Gastrocnemius medialis (tissue), 4 donors: ENCODE data around the gene NGEF. TPM values are rescaled to one million over a fixed set of nuclear protein-coding genes. Genes with fewer than 3 reads are reported as not detected.

ENCODE experiments used
- ATAC-seq, 2 donors: fragments of 150-250 bp; one replicate each; pipeline ENCODE4 v1.9.1; 2016
- DNase-seq, 2 donors: peaks; one replicate each; pipeline ENCODE4 v3.0.0-alpha.2; 2019
- H3K27ac ChIP-seq, 4 donors: fragments of 200-600 bp; sonication (generic); 1 replicate in 1 of 4; 2 replicates in 3 of 4; pipeline ENCODE4 v1.5.1; 2016 to 2018; ENCODE audit warnings: mild to moderate bottlenecking in 2 of 4, moderate library complexity in 1 of 4
- H3K27me3 ChIP-seq, 3 donors: fragments of 200-600 bp; sonication (generic) in 2 of 3; 1 replicate in 1 of 3; 2 replicates in 2 of 3; pipeline versions ENCODE4 v1.5.1 to v1.6.0; 2016 to 2019; ENCODE audit warnings: mild to moderate bottlenecking in 1 of 3, moderate library complexity in 1 of 3
- H3K36me3 ChIP-seq, 2 donors: fragments of 200-600 bp; sonication (generic) in 1 of 2; one replicate each; pipeline ENCODE4 v1.5.1; 2017 to 2018
- H3K4me1 ChIP-seq, 2 donors: fragments of 200-600 bp; sonication (generic) in 1 of 2; one replicate each; pipeline ENCODE4 v1.5.1; 2016 to 2017; ENCODE audit warnings: mild to moderate bottlenecking in 2 of 2
- H3K4me3 ChIP-seq, 4 donors: fragments of 200-600 bp; sonication (generic) in 3 of 4; 1 replicate in 1 of 4; 2 replicates in 3 of 4; pipeline ENCODE4 v1.5.1; 2016 to 2019; ENCODE audit warnings: mild to moderate bottlenecking in 2 of 4
- H3K9me3 ChIP-seq, 3 donors: fragments of 200-600 bp; sonication (generic) in 2 of 3; 1 replicate in 1 of 3; 2 replicates in 2 of 3; pipeline ENCODE4 v1.5.1; 2016 to 2019
- POLR2A ChIP-seq, 2 donors: fragments of 450-650 bp; IDR thresholded peaks; one replicate each; pipeline ENCODE4 v1.6.1; 2017; ENCODE audit warnings: antibody characterized with exemption in 2 of 2, mild to moderate bottlenecking in 2 of 2, moderate library complexity in 2 of 2
- in situ Hi-C, 4 donors: fragments of 200-750 bp; cut with MboI; loops; one replicate each; pipeline versions ENCODE4 v1.15.0 to v1.8.0; 2017; ENCODE audit warnings: low sequenced_read_pairs in 4 of 4
- intact Hi-C: fragments of 100-400 bp; cut with DNase I; formaldehyde crosslinking; loops from one replicate; pipeline ENCODE4 v1.15.1; 2023; ENCODE audit warnings: low total_unique reads
- total RNA-seq, 4 donors: library from RNA; depleted of rRNA; stranded (reverse); fragments of >200 nt; gene quantifications; one replicate each; pipeline versions ENCODE4 v1.1.0 to v1.2.3, GENCODE V29; 2016
- TF ChIP-seq, protein P1 (sequence below), 5 experiments: fragments of 450-650 bp in 3 of 5; fragments of 200-600 bp in 2 of 5; sonication (generic) in 2 of 5; IDR thresholded peaks in 4 of 5; conservative IDR thresholded peaks in 1 of 5; 1 replicate in 4 of 5; 2 replicates in 1 of 5; pipeline ENCODE4 v1.5.1; 2016 to 2019; ENCODE audit warnings: antibody characterized with exemption in 5 of 5, mild to moderate bottlenecking in 3 of 5, moderate library complexity in 3 of 5

The NGEF gene
- total RNA-seq, 4 donors from 2014 or later, result 0.66 to 1.5 (median 0.84) TPM; not detected in 1

DNA sequence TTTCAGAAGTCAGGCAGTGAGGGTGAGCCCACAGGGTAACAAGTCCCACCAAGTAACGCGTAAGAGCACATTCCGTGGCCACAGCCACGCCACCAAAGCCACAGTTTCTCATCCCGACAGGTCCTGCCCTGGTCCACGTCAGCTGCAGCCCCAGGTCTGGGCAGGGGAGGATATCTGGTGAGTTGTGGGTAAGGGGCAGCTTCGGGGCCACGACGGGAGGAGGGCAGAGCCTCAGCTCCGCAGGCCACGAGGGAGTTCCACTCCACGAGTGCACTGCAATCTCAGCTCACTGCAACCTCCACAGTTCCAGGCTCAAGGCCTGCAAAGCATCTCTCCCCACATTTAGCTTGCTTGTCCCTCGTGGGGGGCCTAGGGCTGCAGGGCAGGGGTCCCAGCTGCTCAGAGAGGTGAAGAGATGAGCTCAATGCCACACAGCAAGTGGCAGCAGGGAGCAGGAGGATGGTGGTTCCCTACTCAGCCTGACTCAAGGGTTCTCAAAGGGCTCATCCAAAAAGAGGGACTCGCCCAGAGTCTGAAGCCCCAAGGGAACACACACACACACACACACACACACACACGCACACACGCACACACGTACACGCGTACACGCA is 130.4 kb downstream of the NGEF start:
- in situ Hi-C loops (no loop called here), intact Hi-C loops (no loop called here)
- Histone ChIP-seq H3K4me1 (no peaks in the 10 kb centered on the region), H3K36me3 (no peaks in the 10 kb centered on the region), H3K27me3 (no peaks in the 10 kb centered on the region), H3K9me3 (no peaks in the 10 kb centered on the region), H3K27ac (no peak overlapping the region), H3K4me3 (no peak overlapping the region)
- TF ChIP-seq POLR2A (IDR thresholded peaks at IDR 0.05), result no peak
- TF ChIP-seq, protein P1, sequence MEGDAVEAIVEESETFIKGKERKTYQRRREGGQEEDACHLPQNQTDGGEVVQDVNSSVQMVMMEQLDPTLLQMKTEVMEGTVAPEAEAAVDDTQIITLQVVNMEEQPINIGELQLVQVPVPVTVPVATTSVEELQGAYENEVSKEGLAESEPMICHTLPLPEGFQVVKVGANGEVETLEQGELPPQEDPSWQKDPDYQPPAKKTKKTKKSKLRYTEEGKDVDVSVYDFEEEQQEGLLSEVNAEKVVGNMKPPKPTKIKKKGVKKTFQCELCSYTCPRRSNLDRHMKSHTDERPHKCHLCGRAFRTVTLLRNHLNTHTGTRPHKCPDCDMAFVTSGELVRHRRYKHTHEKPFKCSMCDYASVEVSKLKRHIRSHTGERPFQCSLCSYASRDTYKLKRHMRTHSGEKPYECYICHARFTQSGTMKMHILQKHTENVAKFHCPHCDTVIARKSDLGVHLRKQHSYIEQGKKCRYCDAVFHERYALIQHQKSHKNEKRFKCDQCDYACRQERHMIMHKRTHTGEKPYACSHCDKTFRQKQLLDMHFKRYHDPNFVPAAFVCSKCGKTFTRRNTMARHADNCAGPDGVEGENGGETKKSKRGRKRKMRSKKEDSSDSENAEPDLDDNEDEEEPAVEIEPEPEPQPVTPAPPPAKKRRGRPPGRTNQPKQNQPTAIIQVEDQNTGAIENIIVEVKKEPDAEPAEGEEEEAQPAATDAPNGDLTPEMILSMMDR (IDR thresholded peaks at IDR 0.05 in 4 of 5, conservative IDR thresholded peaks at IDR 0.05 in 1 of 5), result no peak
- ATAC-seq, result no peak
- no peak for DNase-seq

DNA sequence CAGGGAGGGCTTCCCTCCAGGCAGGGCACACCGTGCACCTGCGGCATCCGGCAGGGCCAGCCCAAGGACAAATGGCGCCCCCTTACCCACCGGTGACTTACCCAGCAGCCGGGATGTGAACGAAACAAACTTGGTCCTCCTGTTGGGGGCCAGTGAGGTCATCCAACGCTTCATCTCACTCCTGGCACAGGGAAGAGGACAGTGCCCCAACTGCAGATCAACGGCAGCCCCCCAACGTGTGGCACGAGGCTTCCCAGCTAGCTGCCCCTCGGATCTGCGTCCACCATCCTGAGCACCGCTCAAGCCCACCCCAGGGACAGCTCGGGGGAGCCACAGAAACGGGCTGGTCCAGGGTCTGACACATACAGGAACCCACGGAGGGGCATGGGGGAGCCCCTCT is 131.0 kb downstream of the NGEF start:
- Histone ChIP-seq H3K4me1 (no peaks in the 10 kb centered on the region), H3K36me3 (no peaks in the 10 kb centered on the region), H3K27me3 (no peaks in the 10 kb centered on the region), H3K9me3 (no peaks in the 10 kb centered on the region), H3K4me3 (no peak overlapping the region), H3K27ac (no peak overlapping the region)
- no peak for TF ChIP-seq POLR2A (IDR thresholded peaks at IDR 0.05)
- TF ChIP-seq, protein P1 (IDR thresholded peaks at IDR 0.05 in 4 of 5, conservative IDR thresholded peaks at IDR 0.05 in 1 of 5), result no peak
- in situ Hi-C loops, result no loop called here
- ATAC-seq (no peak), DNase-seq (no peak)
- intact Hi-C loops, result no loop called here

DNA sequence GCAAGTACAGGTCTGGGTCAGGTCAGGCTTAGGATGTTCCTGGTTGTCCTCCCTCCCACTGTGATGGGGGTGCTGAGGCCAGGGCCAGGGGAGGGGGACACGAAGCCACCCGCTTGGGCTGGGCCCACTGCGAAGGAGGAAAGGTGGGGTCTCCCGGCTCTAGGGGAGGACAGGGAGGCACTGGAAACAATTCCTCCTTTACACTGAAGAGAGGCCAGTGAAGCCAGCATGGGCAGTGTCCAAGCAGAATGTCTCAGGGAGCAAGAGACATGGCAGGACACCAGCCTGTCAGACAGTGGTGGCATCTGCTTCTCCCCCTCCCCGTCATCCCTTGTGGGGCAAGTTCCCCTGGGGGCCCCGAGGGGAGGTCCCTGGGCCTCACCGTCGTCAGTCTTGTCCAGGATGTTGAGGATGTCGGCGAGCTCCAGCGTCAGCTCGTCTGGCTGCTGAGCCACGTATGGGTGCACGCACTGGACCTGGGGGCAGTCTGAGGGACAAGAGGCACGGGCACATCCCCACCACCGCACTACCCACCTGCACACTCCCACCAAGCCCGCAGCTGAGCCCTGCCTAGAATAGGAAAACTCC is 132.2 kb downstream of the NGEF start:
- Histone ChIP-seq H3K9me3 (no peaks in the 10 kb centered on the region), H3K36me3 (no peaks in the 10 kb centered on the region), H3K4me3 (no peak overlapping the region), H3K27me3 (no peaks in the 10 kb centered on the region), H3K27ac (no peak overlapping the region), H3K4me1 (peaks cover 0 to under 1% of the 10 kb centered on the region in 2 donors)
- TF ChIP-seq, protein P1 (IDR thresholded peaks at IDR 0.05 in 4 of 5, conservative IDR thresholded peaks at IDR 0.05 in 1 of 5), result no peak
- no peak for TF ChIP-seq POLR2A (IDR thresholded peaks at IDR 0.05)
- intact Hi-C loops (no loop called here), in situ Hi-C loops (no loop called here)
- DNase-seq (no peak), ATAC-seq (no peak)

DNA sequence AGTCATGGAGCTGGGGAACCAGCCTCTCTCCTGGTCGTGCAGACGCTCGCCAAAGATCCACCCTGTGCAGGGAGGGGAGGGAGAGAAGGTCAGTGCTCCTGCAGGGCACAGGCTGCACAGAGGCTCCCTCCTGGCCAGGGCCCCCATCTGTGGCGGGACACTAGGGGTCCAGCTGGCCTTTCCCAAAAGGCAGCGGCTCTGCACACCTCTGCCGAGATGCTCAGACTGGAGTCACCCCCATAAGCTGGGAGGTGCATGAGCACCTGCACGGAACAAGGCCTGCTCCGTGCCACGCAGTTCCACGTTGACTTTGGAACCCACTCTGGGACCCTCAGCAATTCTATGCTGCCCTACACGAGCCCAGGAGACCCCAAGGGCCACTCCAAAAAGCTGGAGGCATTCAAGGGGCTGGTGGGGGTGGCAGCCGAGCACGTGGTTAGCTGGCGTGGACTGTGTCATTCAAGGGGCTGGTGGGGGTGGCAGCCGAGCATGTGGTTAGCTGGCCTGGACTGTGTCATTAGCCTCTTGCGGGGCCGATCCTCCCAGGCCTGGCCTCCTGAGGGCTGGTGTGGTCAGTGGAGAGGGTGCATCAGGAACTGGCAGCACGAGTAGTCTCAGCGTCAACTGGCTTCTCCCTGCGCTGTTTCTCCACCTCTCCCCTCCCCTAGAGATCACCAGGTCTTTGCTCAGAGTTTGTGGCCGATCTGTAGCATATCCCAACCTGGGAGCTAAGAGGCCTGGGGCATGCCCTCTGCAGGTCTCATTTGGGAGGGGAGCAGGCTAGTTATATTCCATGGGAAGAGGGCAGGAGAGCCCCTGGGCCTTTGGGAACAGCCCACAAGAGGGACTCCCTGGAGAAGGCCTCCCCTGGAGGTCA is 133.2 kb downstream of the NGEF start:
- no peak for DNase-seq

More for the DNA sequence above, 133.2 kb downstream of the NGEF start:
- Histone ChIP-seq H3K36me3 (no peaks in the 10 kb centered on the region), H3K9me3 (no peaks in the 10 kb centered on the region), H3K27me3 (no peaks in the 10 kb centered on the region), H3K27ac (no peak overlapping the region), H3K4me1 (peaks cover 0 to 4% of the 10 kb centered on the region in 2 donors), H3K4me3 (no peak overlapping the region)
- intact Hi-C loops, result no loop called here
- no peak for ATAC-seq
- in situ Hi-C loops, result no loop called here
- TF ChIP-seq POLR2A (IDR thresholded peaks at IDR 0.05), result no peak
- TF ChIP-seq, protein P1 (IDR thresholded peaks at IDR 0.05 in 4 of 5, conservative IDR thresholded peaks at IDR 0.05 in 1 of 5), result no peak
